Measurements from ENCODE around the gene EXOC3. TPM values are rescaled to one million over a fixed set of nuclear protein-coding genes. Genes with fewer than 3 reads are reported as not detected.

EXOC3 gene
- total and polyA plus RNA-seq, 2 of the 4 experiments (the other 2 are of a cell fraction), result 35.1 to 47.5 TPM

- no peak for DNase-seq
- CTCF ChIA-PET, result no interaction called here
- H3K4ac ChIP-seq (ENCODE audit: low read depth, low read length), result no peak overlapping the region
- peaks cover 7% of the 10 kb centered on the region for H3K9me3 ChIP-seq (ENCODE audit: control insufficient read depth, insufficient read depth, low read length)
- H2BK15ac ChIP-seq (ENCODE audit: low read depth, low read length), result no peak overlapping the region
- no peak overlapping the region for H4K8ac ChIP-seq (ENCODE audit: low read depth in 2 of 2, low read length in 2 of 2)
- in situ Hi-C loops (cut with MboI; ENCODE audit: low sequenced_read_pairs), result no loop called here
- TF ChIP-seq CTCF (conservative IDR thresholded peaks at IDR 0.05; ENCODE audit: low read depth, low read length), result no peak
- H3K36me3 ChIP-seq (ENCODE audit: control insufficient read depth, insufficient read depth, low read length), result peaks cover 67% of the 10 kb centered on the region
- peak overlapping the region; percentile 39 for H2AFZ ChIP-seq (replicated peaks; ENCODE audit: low read length, poor library complexity)
- dilution Hi-C loops (cut with HindIII; ENCODE audit: low sequenced_read_pairs, unreplicated experiment), result no loop called here
- no peak overlapping the region for H3K4me3 ChIP-seq (ENCODE audit: insufficient read depth, low read depth, low read length)
- no peak overlapping the region for H3K56ac ChIP-seq (ENCODE audit: extremely low read depth, insufficient read depth, low read length)
- no peak for ATAC-seq (ENCODE audit: low read depth)
- no peak overlapping the region for H4K5ac ChIP-seq (ENCODE audit: low read depth, low read length)
- H3K14ac ChIP-seq (replicated peaks; ENCODE audit: low read depth, low read length), result no peak overlapping the region
- peaks cover 17% of the 10 kb centered on the region; the same call in 1 of the 2 replicates for H3K9me1 ChIP-seq (ENCODE audit: insufficient read depth, low read length)
- H3K27me3 ChIP-seq (ENCODE audit: control insufficient read depth, insufficient read depth, low read length), result no peaks in the 10 kb centered on the region
- no TSS peak for BruUV-seq (replicated peaks)
- no peak overlapping the region for H2BK20ac ChIP-seq (ENCODE audit: low read depth, low read length)
- no peaks in the 10 kb centered on the region for H3K4me1 ChIP-seq (ENCODE audit: control insufficient read depth, insufficient read depth, low read length)
- H3K27ac ChIP-seq (ENCODE audit: insufficient read depth, low read length), result no peak overlapping the region
- no peak overlapping the region for H3K23ac ChIP-seq (ENCODE audit: low read depth, low read length)
- H3K4me2 ChIP-seq (ENCODE audit: low read depth, low read length), result no peak overlapping the region
- H4K20me1 ChIP-seq (ENCODE audit: insufficient read depth, low read length), result peaks cover 31% of the 10 kb centered on the region
- intact Hi-C loops (cut with micrococcal nuclease), result no loop called here
- no peak overlapping the region for H4K91ac ChIP-seq (ENCODE audit: insufficient read depth, low read depth, low read length)
- H2BK120ac ChIP-seq (ENCODE audit: low read depth, low read length), result no peak overlapping the region
- H3K18ac ChIP-seq (ENCODE audit: low read depth, low read length), result no peak overlapping the region
- POLR2A ChIA-PET (ENCODE audit: unreplicated experiment), result no interaction called here
- H3K79me1 ChIP-seq (ENCODE audit: low read depth in 1 of 2, low read length in 2 of 2), result peaks cover 34 to 69% of the 10 kb centered on the region in 2 experiments
- no peak overlapping the region for H2AK5ac ChIP-seq (ENCODE audit: low read depth, low read length)
- WGBS, 2 experiments (ENCODE audit: extremely low coverage in 2 of 2, insufficient read length in 1 of 2), result 98% methylated on average over 13 of the region's 17 CpGs; no CpG with 5 or more reads in 1 of the 2 experiments
- no peak overlapping the region for H2BK5ac ChIP-seq (ENCODE audit: low read depth, low read length, poor library complexity, severe bottlenecking)
- H3K9ac ChIP-seq (ENCODE audit: low read depth, low read length), result no peak overlapping the region
- H2AK9ac ChIP-seq (replicated peaks; ENCODE audit: low read depth, low read length, poor library complexity), result no peak overlapping the region
Observed at GRCh38 chr5:452978-453710, 10.2 kb downstream of the EXOC3 start.
